Measurements from ENCODE around the gene EXOSC3. TPM values are rescaled to one million over a fixed set of nuclear protein-coding genes. Genes with fewer than 3 reads are reported as not detected.

The EXOSC3 gene
- total and polyA plus RNA-seq, 11 donors = 9.6 to 24.0 (median 14.0) TPM

GRCh38 chr9:37790096-37790495, 5.2 kb upstream of the EXOSC3 start:
- Histone ChIP-seq H3K4me1 (peaks cover 0 to 9% (median 4%) of the 10 kb centered on the region in 12 donors), H3K4me3 (no peak overlapping the region), H3K27me3 (peaks cover 0 to 9% (median 0%) of the 10 kb centered on the region in 9 donors), H3K27ac (no peak overlapping the region), H3K9me3 (no peaks in the 10 kb centered on the region), H3K36me3 (no peaks in the 10 kb centered on the region)
- no peak for TF ChIP-seq CTCF (IDR thresholded peaks at IDR 0.05)
- TF ChIP-seq POLR2A (IDR thresholded peaks at IDR 0.05) = no peak
- no peak for ATAC-seq
- intact Hi-C loops (cut with DNase I) = loop anchor here in 1 of 10 donors (10.0 kb wide), 2 partner anchors 85 to 205 kb away; no protein-coding TSS in a partner anchor
- DNase-seq = no peak
- WGBS, 4 donors = 90 to 97% (median 94%) methylated on average over 2 of the region's 2 CpGs

GRCh38 chr9:37788332-37788731, 3.5 kb upstream of the EXOSC3 start:
- DNase-seq (no peak), ATAC-seq (no peak)
- Histone ChIP-seq H3K27ac (no peak overlapping the region), H3K27me3 (peaks cover 0 to 9% (median 0%) of the 10 kb centered on the region in 9 donors), H3K9me3 (no peaks in the 10 kb centered on the region), H3K36me3 (peaks cover 0 to 5% (median 2%) of the 10 kb centered on the region in 9 donors), H3K4me1 (peaks cover 3 to 24% (median 13%) of the 10 kb centered on the region in 12 donors), H3K4me3 (no peak overlapping the region)
- no peak for TF ChIP-seq CTCF (IDR thresholded peaks at IDR 0.05)
- TF ChIP-seq POLR2A (IDR thresholded peaks at IDR 0.05) = no peak
- intact Hi-C loops (cut with DNase I) = loop anchor here in 4 of 10 donors (5.0 to 10.0 kb wide), 3 partner anchors 204 to 294 kb away; no protein-coding TSS in a partner anchor
- 79 to 87% (median 82%) methylated on average over 6 of the region's 6 CpGs for WGBS, 4 donors

GRCh38 chr9:37787059-37787458, 2.2 kb upstream of the EXOSC3 start:
- intact Hi-C loops (cut with DNase I) = loop anchor here in 4 of 10 donors (5.0 to 10.0 kb wide), 3 partner anchors 202 to 292 kb away; no protein-coding TSS in a partner anchor

DNA sequence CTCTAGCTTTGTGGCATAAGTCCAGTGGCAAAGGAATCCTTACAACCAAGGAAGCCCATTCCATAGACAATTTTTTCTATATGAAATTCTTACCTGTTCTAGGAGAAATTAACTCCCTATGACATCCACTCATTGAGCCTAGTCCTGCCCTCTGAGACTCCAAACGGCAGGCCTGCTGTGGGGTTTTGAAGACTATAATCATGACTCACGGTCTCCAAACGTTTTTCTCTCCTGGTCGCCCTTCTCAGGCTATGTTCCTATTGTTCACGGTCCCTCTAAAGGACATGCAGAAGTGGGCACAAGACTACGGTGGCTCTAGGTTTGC, 611 bp downstream of the EXOSC3 start:
- 2 to 8% (median 3%) methylated on average over 6 of the region's 6 CpGs for WGBS, 4 donors
- Histone ChIP-seq H3K27me3 (peaks cover 0 to 9% (median 0%) of the 10 kb centered on the region in 9 donors), H3K9me3 (no peaks in the 10 kb centered on the region), H3K36me3 (peaks cover 0 to 46% (median 43%) of the 10 kb centered on the region in 9 donors), H3K4me1 (peaks cover 3 to 28% (median 18%) of the 10 kb centered on the region in 12 donors), H3K27ac (peak overlapping the region in 11 of 12 donors; percentile 78 to 90 (median 86)), H3K4me3 (peak overlapping the region; percentile 74 to 98 (median 88))
- TF ChIP-seq CTCF (IDR thresholded peaks at IDR 0.05) = no peak
- no peak for TF ChIP-seq POLR2A (IDR thresholded peaks at IDR 0.05)
- intact Hi-C loops (cut with DNase I) = loop anchor here in 4 of 10 donors (1.0 to 10.0 kb wide), 5 partner anchors 15 to 289 kb away; partner anchors contain the start of genes DCAF10 (in 1 of the 4) and TOMM5 (in 1 of the 4)
- DNase-seq = no peak
- no peak for ATAC-seq

More at GRCh38 chr9:37787059-37787458, 2.2 kb upstream of the EXOSC3 start:
- TF ChIP-seq POLR2A (IDR thresholded peaks at IDR 0.05) (no peak), CTCF (IDR thresholded peaks at IDR 0.05) (no peak)
- Histone ChIP-seq H3K27ac (no peak overlapping the region), H3K36me3 (peaks cover 0 to 18% (median 15%) of the 10 kb centered on the region in 9 donors), H3K9me3 (no peaks in the 10 kb centered on the region), H3K4me1 (peaks cover 3 to 28% (median 18%) of the 10 kb centered on the region in 12 donors), H3K27me3 (peaks cover 0 to 9% (median 0%) of the 10 kb centered on the region in 9 donors), H3K4me3 (no peak overlapping the region)
- ATAC-seq = no peak
- no peak for DNase-seq
- WGBS, 4 donors = 36 to 52% (median 43%) methylated on average over 20 to 45 of the region's 45 CpGs

Data from heart left ventricle (tissue), 16 donors.